T1000 (cell line): ENCODE results near the gene SPECC1.
"Not testable (repeated sequence)": the region's sequence is repeated elsewhere in the genome, so short reads cannot be mapped to it uniquely, and the experiment has no call there.

ENCODE experiments used
- DNase-seq: peaks from one replicate; lab custom pipeline; 2025; ENCODE audit warnings: mixed read lengths; lab: John Stamatoyannopoulos, UW

Gene SPECC1, protein sequence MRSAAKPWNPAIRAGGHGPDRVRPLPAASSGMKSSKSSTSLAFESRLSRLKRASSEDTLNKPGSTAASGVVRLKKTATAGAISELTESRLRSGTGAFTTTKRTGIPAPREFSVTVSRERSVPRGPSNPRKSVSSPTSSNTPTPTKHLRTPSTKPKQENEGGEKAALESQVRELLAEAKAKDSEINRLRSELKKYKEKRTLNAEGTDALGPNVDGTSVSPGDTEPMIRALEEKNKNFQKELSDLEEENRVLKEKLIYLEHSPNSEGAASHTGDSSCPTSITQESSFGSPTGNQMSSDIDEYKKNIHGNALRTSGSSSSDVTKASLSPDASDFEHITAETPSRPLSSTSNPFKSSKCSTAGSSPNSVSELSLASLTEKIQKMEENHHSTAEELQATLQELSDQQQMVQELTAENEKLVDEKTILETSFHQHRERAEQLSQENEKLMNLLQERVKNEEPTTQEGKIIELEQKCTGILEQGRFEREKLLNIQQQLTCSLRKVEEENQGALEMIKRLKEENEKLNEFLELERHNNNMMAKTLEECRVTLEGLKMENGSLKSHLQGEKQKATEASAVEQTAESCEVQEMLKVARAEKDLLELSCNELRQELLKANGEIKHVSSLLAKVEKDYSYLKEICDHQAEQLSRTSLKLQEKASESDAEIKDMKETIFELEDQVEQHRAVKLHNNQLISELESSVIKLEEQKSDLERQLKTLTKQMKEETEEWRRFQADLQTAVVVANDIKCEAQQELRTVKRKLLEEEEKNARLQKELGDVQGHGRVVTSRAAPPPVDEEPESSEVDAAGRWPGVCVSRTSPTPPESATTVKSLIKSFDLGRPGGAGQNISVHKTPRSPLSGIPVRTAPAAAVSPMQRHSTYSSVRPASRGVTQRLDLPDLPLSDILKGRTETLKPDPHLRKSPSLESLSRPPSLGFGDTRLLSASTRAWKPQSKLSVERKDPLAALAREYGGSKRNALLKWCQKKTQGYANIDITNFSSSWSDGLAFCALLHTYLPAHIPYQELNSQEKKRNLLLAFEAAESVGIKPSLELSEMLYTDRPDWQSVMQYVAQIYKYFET

DNA sequence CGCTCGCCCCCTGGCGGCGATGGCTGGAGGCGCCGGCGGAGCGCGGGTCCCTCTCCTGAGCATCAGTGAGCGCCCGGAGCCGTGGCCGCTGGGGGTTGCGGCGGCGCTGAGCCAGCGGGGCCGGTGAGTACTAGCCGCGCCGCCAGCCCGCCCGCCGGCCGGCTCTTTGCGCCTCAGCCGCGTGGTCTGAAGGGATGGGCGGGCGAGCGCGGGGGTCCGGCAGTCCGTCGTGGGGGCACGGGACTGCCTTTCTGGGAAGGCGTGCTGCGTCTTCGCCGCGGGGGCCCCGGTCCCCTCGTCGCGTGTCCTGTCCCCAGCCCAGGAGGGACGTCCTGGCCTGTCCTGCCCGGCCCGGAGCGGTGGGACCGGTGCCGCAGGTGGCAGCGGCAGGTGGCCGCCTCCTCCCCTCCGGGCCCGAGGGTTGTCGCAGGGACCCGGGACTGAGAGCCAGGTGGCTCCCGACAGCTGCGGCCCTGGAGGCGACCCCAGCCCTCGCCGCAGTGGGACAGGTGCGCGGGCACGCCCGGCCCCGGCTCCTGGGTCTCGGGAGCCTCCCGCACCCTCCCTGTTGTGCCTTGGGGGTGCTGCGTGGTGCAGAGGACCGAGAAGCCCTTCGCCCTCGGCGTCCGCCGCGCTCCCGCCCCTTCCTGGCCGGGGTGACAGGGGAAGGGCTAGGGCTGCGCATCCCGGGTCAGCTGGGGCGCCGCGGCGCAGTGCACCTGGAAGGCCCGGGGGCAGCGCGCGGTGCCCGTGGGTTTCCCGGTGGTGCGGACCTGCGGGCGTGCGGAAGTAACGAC lies at the start of gene SPECC1:
Gene SPECC1 (plus strand): TSS at position 58 of the 797 bp plus-strand sequence. CDS start 87,293 bp downstream, outside the sequence.
- DNase-seq = peak; percentile 81

DNA sequence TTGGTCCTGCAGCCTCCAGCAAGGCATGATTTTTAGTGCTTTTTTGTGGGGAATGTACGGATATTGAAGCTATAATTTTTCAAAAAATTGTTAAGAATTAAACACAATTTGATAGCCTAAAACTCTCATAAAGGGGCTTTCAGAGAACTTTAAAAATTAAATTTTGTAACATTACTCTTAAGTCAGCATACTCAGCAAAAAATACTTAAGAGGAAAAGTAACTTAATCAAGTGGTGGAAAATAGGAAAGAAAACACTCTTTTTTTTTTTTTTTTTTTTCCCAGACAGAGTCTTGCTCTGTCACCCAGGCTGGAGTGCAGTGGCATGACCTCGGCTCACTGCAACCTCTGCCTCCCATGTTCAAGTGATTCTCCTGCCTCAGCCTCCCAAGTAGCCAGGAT lies 46.2 kb upstream of the SPECC1 start:
- not testable (repeated sequence) for DNase-seq

DNA sequence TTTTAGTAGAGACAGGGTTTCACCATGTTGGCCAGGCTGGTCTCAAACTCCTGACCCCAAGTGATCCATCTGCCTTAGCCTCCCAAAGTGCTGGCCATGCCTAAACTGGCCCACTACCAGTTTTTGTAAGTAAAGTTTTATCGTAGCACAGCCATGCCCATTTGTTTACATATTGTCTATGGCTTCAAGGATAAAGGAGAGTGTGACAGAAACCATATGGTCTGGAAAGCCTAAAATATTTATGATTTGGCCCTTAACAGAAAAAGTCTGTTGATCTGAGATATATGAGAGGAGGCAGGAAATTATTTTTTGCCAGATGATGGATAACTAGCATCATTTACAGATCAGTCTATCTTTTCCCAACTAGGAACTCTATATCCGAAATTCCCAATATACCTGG lies 36.0 kb upstream of the SPECC1 start:
- DNase-seq = no peak

DNA sequence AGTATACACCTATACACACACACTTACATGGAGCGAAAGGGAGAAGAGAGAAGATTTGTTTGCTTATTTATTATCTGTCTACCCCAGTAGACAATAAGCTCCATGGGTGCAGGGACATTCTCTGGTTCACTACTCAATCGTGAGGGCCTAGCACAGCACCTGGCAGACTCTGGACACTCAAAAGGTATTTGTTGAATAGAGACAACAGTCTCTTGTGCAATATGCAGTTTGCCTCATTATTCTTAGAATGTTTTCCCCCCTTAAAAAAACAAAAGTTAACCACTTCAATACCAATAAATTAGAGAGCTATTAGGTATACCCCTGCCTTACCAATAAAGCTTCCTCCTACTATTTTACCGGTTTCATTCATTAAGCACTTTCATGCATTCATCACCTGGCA lies 33.6 kb upstream of the SPECC1 start:
- no peak for DNase-seq

DNA sequence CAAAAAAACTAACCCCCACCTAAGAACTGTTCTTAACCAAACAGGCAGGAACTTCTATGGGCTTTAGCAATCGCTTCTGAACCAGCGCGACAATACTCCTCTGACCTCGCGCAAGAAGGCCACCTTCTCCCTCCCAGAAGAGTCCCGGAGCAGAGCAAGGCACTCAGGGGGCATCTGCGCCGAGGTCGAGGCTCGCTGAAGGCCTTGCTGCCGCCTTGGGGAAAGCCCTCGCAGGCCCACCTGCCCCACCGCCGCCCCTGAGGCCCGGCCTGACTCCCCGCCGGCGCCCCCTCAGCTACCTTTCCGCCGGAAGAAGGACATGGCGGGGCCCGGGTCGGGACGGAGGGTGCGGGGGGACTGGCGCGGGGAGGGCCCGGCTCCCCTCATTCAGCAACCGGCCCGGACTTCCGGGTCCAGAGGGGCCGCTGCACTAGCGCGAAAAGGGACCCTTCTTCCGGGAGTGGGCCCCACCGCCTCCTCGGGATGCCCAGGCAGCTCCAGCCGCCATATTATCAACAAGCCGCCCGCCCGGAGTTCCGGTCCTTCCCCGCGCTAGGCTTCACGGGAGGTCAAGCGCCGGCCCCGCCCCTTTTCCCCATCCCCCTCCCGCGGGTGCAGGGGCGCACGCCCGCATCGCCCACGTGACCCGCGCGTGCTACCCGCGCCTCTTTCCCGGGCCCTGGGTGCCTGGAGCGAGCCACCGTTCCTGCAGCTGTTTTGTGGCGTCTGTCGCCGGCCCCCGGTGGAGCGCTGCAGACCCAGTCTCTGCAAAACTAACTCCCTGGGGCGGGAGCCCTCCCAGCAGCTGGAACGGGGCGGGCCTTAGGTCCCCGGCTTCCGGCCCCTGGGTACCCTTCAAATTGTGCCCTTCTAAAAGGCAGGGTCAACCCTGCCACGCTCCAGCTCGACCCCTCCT lies 31.6 kb upstream of the SPECC1 start, which contains the start of gene AKAP10:
Gene AKAP10 (minus strand): TSS at position 536 of the 916 bp plus-strand sequence. CDS start 149 bp downstream, at position 387.
- DNase-seq = peak; percentile 82

DNA sequence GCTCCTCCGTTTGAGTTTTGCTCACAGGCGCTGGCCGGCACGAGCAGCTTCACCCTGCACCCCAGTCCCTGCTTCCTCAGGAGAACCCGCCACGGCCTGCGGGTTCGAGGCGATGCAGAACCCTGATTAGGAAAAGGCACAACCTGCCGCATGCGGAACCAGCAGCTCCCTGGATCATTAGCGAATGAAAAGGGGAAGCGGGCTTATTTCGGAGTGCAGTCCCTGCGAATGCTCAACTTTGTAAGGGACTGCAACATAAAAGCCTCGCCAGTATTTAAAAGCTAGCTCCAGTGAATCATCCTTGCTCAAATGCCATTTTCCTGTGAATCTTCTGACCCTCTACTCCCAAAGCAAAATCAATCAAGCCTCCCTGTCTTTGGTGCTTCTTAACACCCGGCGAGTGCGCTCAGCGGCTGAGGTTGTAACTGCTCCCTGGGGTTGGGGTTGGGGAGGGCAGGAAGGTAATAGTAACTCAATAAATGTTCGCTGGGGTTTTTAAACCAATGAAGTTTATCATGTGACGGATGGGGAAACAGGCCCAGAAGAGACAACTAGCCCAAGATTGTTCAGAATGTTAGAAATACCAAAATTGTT lies 30.9 kb upstream of the SPECC1 start:
- DNase-seq = no peak

DNA sequence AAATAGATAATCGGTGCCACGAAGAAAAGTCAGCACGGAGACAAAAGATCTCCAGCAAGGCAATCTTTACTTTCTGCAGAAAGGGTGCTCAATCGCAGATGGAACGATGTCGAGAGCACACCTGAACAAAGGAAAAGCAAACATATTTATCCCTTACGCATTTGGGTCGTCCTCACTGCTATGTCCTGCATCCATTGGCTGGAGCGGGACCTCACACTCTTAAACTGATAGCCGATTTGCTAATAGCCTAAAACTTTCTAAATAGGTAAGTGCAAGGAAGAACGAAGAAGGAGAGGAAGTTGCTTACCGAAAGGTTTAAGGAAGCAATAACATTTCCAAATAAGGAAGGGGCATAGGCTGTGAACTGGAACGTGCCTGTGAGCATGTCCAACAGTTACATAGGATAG lies 30.4 kb upstream of the SPECC1 start:
- no peak for DNase-seq

DNA sequence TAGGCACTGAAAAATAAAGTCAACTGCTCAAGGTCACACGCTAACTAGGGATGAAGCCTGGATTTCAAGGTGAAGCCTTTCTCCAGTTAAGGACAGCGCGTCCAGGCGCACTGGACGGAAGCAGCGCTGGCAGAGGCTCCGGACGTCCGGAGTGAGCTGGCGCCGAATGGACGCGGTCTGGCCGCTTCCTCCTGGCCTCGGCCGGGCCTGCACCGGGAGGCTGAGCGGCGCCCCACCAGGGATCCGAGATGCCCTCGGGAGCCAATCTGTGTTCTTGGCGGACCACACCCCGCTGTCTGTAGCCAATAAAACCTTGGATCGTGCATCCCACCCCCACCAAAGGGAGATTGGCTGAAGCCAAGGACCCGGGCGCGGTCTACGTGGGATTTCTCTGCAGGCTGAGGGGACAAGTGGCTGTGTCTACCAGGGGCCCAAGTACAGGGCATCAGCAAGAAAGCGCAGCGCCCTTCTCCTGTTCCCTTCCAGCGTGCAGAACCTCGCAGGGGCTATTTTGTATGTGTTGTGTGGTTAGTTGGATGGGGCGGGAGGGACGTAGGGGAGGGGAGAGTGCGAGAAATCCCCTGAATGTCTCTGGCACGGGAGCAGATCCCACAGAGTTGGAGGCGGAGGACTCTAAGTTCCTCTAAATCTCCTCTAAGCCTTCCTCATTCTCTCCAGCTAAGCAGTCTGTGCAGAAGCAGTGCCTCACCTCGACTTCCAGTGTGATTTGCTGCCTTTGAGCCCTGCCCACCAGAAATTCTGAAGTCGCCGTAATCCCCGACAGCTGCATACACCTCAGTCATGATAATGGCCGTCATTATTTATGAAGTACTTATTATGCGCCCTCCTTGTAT lies 29.0 kb upstream of the SPECC1 start:
- no peak for DNase-seq

DNA sequence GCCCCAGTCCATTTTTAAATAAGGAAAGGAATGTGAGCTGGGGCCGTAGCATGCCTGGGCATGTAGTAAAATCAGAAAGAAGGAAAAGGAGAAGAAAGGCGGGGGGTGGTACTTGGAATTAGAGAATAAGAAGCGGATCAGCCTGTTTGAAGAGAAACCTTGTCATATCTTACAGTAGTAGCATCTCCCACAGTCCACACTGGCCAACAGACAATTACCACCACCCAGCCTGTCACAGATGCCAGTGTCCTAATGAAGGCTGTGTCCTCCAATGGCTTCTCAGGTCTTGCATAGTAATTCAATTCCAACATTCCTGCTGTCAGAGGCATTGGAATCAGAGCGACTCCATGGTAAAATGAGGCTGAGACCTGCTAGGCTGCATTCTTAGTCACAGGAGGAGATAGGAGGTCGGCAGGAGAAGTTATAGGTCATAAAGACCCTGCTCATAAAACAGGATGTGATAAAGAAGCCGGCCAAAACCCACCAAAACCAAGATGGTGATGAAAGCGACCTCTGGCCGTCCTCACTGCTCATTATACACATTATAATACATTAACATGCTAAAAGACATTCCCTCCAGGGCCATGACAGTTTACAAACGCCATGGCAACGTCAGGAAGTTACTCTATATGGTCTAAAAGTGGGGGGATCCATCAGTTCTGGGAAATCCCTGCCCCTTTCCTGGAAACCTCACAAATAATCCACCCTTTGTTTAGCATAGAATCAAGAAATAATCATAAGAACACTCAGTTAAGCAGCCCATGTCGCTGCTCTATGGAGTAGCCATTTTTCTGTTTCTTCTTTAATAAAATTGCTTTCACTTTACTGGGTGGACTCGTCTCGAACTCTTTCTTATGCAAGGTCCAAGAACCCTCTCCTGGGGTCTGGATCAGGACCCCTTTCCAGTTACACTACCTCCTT lies 22.0 kb upstream of the SPECC1 start:
- DNase-seq = no peak

DNA sequence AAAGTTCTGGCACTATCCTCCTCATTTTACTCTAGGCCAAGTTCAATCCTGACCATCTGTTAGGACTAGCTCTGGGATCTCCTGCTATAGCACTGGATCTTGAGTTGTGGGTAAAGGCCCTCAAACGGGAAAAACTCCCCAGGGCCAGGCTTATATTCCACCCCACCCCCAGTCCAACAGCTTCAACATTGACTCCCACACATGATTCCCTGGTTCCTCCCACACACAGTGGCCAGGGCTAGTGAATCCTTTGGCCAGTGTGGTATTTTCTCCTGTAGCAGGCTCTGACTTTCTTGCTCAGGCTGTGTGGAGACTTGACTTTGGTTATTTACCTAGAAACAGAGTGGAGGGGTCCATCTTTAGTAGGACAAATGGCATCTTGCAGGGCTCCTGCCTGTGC lies 21.3 kb upstream of the SPECC1 start:
- DNase-seq = no peak

DNA sequence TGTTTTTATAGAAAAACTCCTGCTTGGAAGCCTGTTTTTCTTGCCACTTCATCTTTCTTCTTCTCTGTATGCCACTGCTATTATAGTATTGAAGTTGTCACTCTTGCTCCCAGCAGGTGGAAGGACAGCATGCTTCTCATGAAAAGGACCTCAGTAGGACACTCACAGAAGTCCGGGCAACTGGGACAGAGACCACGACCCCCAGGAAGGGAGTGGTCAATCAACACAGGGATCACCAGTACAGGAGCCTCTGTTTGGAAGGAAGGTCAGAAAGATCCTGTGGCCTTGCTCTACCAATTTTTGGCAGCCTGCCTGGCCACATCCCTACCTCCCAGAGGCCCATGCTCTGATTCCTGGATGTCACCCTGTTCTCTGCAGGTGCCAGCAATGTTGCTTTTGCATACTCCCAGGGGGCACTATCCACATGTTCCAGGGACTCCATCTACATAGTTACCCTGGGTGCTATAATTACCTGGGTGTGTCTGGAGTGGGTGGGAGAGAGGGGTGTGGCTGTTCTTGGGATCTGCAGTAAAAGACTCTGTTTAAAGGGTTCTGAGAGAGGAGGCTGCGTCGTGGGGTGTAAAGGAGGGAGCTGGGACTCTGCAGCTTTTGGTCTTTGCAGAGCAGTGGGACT lies 17.8 kb upstream of the SPECC1 start:
- no peak for DNase-seq

DNA sequence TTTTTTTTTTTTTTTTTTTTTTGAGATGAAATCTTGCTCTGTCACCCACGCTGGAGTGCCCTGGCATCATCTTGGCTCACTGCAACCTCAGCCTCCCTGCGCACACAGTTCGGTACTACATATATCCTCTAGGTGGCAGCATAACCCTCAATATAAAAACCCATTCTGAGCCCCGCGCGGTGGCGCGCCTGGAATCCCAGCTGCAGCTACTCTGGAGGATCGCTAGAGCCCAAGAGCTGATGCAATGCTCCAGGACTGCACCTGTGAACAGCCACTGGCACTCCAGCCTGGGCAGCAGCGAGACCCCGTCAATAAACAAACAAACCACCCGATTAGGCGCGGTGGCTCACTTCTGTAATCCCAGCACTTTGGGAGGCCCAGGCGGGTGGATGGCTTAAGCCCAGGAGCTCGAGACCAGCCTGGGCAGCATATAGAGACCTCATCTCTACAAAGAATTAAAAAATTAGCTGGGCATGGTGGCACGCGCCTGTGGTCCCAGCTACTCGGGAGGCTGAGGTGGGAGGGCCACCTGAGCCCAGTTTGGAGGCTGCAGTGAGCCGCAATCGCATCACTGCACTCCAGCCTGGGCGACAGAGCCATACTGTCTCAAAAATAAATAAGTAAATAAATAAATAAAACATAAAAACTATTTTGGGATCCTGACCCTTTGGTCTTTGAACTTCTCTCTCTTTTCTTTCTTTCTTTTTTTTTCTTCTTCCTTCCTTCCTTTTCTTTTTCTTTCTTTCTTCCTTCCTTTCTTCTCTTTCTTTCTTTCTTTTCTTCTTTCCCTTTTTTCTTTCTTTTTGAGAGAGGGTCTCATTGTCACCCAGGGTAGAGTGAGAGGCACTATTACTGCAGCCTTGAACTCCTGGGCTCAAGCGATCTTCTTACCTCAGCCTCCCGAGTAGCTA lies 16.1 kb upstream of the SPECC1 start:
- DNase-seq = peak; percentile 79

DNA sequence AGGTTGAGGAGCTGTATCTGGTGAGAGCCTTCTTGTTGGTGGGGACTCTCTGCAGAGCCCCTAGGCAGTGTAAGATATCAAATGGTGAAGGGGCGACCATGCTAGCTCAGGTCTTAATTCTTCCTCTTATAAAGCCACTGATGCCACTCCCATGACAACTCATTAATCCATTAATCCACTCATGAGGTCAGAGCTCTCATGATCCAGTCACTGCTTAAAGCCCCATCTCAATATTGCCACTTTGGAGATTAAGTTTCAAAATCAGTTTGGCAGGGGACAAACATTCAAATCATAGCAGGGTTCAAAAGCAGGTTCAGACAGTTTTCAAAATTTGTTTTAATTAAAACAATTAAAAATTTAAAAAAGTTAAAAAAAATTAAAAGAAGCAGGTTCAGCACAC lies 13.1 kb upstream of the SPECC1 start:
- no peak for DNase-seq

DNA sequence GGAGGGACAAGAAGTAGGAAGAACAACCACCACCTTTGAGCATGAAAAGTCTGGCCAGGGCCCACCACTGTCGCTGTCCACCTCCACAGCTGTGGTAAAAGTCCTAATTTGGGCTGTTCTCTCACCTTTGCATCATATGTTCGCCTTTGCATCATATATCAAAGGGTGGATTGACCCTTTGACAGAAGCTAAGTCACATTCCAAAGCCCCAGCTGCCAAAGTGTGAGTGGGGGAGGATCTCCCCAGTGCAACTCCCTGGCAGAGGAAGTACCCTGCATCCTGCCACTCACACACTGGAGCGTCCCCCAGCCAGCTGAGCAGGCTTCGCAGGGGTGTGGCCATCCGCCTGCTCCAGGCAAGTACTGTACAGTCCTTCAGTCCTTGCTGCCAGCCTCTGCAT lies 12.7 kb upstream of the SPECC1 start:
- DNase-seq = no peak

DNA sequence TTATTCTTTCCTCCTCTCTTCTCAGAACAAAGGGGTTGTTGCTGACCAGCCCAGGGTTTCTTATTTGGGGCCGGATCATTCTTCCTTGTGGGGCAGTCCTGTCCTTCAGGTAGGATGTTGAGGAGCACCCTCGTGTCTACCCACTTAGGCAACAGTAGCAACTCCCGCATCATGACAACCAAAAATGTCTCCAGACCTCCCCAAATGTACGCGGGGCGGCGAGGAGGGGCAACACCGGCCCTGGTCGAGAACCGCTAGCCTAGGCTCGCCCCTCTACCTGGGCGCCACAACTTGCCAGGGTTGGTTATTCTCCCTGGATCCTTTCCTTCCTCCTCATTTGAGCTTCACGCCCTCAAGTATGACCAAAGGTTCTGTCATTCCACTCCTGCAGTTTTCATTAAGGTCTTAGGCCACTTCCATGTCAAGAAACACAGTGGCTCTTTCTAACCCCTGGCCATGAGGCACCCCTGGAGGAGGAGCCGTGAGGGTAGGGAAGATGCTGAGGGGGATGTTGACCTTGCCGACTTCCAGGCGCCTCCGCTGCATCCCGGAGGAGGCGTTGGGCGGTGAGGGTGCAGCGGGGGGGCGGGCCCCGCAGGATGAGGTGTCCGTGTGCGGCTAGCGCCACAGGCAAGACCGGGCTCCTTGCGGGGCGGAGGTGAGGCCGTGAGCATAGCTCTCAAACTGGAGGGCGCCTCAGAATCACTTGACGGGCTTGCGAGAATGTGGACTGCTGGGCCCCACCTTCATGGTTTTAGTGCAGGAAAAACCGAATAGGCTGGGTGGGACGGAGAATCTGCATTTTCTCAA lies 712 bp upstream of the SPECC1 start:
- DNase-seq = no peak

DNA sequence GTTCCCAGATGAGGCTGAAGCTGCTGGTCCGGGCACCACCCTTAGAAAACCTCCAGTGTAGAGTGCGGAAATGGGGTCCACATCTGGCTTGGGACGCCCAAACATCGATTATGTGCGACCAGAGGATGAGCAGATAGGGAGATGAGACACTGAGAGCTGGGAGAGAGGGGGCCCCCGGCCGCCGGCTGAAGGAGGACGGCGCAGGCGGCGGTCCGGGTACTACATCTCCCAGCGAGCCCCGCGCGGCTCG lies 182 bp upstream of the SPECC1 start:
- DNase-seq = no peak
